ENCODE data around the gene RPS6KB2.

Gene RPS6KB2

GRCh38 chr11:67407688-67408163, 20.6 kb upstream of the RPS6KB2 start:
- no peak for TF ChIP-seq TAF1 (IDR thresholded peaks at IDR 0.05; ENCODE audit: borderline replicate concordance, insufficient read depth, low read length)

- TF ChIP-seq REST (IDR thresholded peaks at IDR 0.05; ENCODE audit: insufficient read depth in 1 of 2, low read depth in 2 of 2, low read length in 2 of 2) (no peak), TAF1 (IDR thresholded peaks at IDR 0.05; ENCODE audit: borderline replicate concordance, insufficient read depth, low read length) (no peak), FOXP2 (optimal IDR thresholded peaks at IDR 0.05; ENCODE audit: borderline replicate concordance, extremely low read depth, extremely low read length, insufficient read depth) (no peak), SIN3A (IDR thresholded peaks at IDR 0.05; ENCODE audit: borderline replicate concordance, insufficient read depth, low read length) (no peak), POLR2AphosphoS5 (IDR thresholded peaks at IDR 0.05; ENCODE audit: low read depth, low read length) (no peak)
Measured at GRCh38 chr11:67408437-67409200, 19.7 kb upstream of the RPS6KB2 start.

- no peak for TF ChIP-seq FOXP2 (optimal IDR thresholded peaks at IDR 0.05; ENCODE audit: borderline replicate concordance, extremely low read depth, extremely low read length, insufficient read depth)
- no peak for TF ChIP-seq REST (IDR thresholded peaks at IDR 0.05; ENCODE audit: insufficient read depth in 1 of 2, low read depth in 2 of 2, low read length in 2 of 2)
- TF ChIP-seq POLR2AphosphoS5 (IDR thresholded peaks at IDR 0.05; ENCODE audit: low read depth, low read length), result no peak
- TF ChIP-seq SIN3A (IDR thresholded peaks at IDR 0.05; ENCODE audit: borderline replicate concordance, insufficient read depth, low read length), result no peak
- TF ChIP-seq TAF1 (IDR thresholded peaks at IDR 0.05; ENCODE audit: borderline replicate concordance, insufficient read depth, low read length), result no peak
Measured at GRCh38 chr11:67409261-67409666, 19.0 kb upstream of the RPS6KB2 start.

GRCh38 chr11:67409781-67410368, 18.4 kb upstream of the RPS6KB2 start:
- TF ChIP-seq POLR2AphosphoS5 (IDR thresholded peaks at IDR 0.05; ENCODE audit: low read depth, low read length) (no peak), FOXP2 (optimal IDR thresholded peaks at IDR 0.05; ENCODE audit: borderline replicate concordance, extremely low read depth, extremely low read length, insufficient read depth) (no peak), REST (IDR thresholded peaks at IDR 0.05; ENCODE audit: insufficient read depth in 1 of 2, low read depth in 2 of 2, low read length in 2 of 2) (no peak), TAF1 (IDR thresholded peaks at IDR 0.05; ENCODE audit: borderline replicate concordance, insufficient read depth, low read length) (no peak), SIN3A (IDR thresholded peaks at IDR 0.05; ENCODE audit: borderline replicate concordance, insufficient read depth, low read length) (no peak)

- no peak for TF ChIP-seq FOXP2 (optimal IDR thresholded peaks at IDR 0.05; ENCODE audit: borderline replicate concordance, extremely low read depth, extremely low read length, insufficient read depth)
- TF ChIP-seq TAF1 (IDR thresholded peaks at IDR 0.05; ENCODE audit: borderline replicate concordance, insufficient read depth, low read length), result no peak
- no peak for TF ChIP-seq POLR2AphosphoS5 (IDR thresholded peaks at IDR 0.05; ENCODE audit: low read depth, low read length)
- TF ChIP-seq REST (IDR thresholded peaks at IDR 0.05; ENCODE audit: insufficient read depth in 1 of 2, low read depth in 2 of 2, low read length in 2 of 2), result no peak
Measured at GRCh38 chr11:67410369-67410831, 17.9 kb upstream of the RPS6KB2 start.
